Retinal pigment epithelial cell (primary cell): ENCODE data around the gene THRB.

ENCODE experiments used
- DNase-seq: peaks from one replicate; pipeline ENCODE4 v3.0.0-alpha.2; 2010; ENCODE audit warnings: low read depth
- H3K4me3 ChIP-seq: 2 replicates; pipeline ENCODE4 v1.5.1; 2011; ENCODE audit warnings: mild to moderate bottlenecking, low read length, control low read depth, moderate library complexity
- TF ChIP-seq, protein P1 (sequence below): conservative IDR thresholded peaks from 2 replicates; pipeline ENCODE4 v1.5.1; 2011; ENCODE audit warnings: low read depth, low read length, control low read depth, inconsistent platforms

The THRB gene

GRCh38 chr3:24149032-24149431, 345.6 kb downstream of the THRB start:
- no peak overlapping the region for H3K4me3 ChIP-seq
- DNase-seq, result no peak
- TF ChIP-seq, protein P1, sequence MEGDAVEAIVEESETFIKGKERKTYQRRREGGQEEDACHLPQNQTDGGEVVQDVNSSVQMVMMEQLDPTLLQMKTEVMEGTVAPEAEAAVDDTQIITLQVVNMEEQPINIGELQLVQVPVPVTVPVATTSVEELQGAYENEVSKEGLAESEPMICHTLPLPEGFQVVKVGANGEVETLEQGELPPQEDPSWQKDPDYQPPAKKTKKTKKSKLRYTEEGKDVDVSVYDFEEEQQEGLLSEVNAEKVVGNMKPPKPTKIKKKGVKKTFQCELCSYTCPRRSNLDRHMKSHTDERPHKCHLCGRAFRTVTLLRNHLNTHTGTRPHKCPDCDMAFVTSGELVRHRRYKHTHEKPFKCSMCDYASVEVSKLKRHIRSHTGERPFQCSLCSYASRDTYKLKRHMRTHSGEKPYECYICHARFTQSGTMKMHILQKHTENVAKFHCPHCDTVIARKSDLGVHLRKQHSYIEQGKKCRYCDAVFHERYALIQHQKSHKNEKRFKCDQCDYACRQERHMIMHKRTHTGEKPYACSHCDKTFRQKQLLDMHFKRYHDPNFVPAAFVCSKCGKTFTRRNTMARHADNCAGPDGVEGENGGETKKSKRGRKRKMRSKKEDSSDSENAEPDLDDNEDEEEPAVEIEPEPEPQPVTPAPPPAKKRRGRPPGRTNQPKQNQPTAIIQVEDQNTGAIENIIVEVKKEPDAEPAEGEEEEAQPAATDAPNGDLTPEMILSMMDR, result peak; percentile 37

DNA sequence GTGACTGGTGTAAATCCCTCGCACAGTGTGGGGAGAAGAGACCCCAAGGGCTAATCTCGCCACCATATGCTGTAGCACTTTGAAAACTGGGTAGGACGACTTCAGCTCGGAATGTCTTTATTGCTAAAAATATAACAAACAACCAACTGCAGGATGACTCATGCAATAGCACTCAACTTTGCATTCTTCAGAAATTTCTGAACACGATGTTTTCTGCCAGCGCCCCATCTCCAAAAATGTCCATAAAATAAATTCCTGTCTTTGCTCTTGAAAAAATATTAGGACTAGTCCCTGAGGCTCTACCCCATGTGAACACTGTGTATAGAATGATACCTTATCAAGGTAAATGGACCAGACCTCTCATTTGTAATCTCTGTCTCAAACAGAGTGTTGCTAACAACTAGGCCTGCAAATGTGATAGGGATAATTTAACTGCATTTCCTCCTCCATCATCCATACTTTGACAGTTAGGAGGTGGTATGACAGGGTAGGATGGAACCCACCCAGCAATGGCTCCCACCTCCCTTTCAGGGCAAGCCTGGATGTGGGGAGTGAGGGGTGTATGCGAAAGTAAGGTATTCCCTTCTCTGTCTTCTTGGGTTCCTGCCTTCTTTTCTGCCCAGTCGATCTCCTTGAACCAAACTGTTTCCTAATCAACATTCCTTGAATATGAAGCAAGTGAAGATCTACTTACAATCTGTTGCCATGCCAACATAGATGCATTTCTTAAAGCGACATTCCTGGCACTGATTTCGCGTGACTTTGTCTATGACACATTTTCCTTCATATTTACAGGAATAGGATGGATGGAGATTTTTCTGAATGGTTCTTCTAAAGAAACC, 348.4 kb downstream of the THRB start:
- DNase-seq, result peak; percentile 84
- TF ChIP-seq, protein P1, result no peak
- H3K4me3 ChIP-seq, result no peak overlapping the region

- DNase-seq, result no peak
- no peak overlapping the region for H3K4me3 ChIP-seq
- TF ChIP-seq, protein P1, result no peak
Measured at GRCh38 chr3:24145481-24145880, 349.2 kb downstream of the THRB start.

DNA sequence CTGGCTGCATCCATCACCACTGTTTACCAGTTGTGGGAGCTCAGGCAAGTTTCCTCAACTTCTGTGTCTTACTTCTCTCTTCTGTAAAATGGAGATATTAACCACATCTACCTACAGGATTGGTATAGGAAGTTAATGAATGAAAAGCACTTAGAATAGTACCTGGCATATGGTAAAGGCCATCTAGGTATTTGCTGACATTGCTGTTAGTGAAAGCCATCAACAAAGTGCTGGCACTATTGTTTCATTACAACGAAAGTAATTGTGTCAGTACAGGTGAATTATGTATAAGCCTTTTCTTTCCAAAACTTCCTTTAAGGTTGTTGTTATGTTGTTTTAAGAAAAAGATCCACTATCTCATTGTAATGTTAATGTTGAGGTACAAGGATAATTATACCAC, 352.5 kb downstream of the THRB start:
- H3K4me3 ChIP-seq, result no peak overlapping the region
- TF ChIP-seq, protein P1, result no peak
- DNase-seq, result no peak

DNA sequence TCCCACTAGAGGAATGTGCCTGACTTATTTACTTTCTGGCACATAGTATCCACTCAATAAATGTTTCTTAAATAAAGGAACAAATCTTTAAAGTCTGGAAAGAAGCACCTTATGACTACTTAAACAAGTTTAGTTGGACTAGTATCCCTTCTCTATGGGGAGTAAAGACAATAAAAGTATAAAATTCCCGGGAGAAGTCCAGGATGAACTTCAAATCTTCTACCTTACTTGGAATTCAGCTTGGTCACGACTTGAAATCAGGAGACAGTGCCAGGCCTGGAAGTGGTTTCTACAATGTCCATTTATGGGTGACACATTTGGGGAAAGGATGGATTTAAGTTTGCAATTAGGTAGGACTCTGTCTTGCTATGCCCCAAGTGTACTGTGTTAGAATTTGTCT, 353.1 kb downstream of the THRB start:
- no peak overlapping the region for H3K4me3 ChIP-seq
- TF ChIP-seq, protein P1, result no peak
- DNase-seq, result no peak

DNA sequence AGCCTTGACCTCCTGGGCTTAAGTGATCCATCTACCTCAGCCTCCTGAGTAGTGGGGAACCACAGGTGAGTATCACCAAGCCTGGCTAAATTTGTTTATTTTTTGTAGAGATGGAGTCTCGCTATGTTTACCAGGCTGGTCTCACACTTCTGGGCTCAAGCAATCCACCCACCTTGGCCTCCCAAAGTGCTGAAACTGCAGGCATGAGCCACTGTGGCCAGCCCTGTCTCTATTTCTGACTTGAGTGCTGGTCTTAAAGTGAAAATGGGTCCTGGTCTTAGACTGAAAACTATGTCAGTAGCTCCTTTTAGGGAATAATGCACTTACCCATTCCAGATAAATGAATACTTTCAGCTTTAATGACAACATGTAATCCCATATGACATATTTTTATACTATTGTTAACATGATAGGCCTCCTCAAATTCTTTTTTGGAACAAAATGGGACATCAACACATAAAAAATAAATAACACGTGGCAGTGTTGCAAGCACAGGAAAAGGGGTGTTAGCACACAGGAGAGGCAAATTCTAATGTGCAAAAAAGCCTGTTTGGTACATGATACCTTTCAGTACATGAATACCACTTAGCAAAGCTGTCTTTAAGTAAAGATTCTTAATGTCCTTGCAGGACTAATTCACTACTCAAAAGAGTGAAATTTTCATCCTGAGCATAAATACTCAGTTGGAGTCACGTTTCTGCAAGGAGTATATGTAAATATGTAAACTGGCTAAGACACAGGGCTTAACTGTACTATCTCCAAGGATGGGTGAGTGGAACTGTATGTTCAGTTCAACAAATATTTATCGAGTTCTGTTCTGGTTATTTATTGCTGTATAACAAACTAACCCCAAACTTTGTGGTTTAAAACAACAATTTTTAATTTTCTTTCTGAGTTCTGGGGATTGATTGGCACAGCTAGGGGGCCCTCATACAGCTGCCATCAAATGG, 354.9 kb downstream of the THRB start:
- no peak for DNase-seq
- H3K4me3 ChIP-seq, result no peak overlapping the region
- TF ChIP-seq, protein P1, result no peak
